Measurements from ENCODE around the gene CLIC5. TPM values are rescaled to one million over a fixed set of nuclear protein-coding genes. Genes with fewer than 3 reads are reported as not detected.

CLIC5 gene
- total RNA-seq, 1 donor = not detected

DNA sequence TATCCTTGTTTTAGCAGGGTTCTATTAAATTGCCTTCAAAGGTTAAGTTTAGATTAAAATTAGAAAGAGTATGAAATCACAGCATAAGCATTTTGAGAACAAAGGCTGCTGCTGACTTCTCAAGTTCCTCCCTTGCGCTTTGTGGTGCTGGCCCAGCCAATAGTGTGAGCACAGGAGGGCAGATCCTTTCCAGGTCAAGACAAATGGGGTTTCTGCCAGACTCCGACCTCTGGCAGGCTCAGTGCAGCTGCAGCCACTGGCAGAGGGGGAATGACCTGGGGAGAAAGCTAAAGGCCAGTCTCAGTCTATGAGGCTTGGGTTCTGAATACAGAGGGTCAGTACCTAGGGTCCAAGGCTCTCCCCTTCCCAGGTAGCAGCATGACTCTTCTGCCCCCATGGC, 27.0 kb downstream of the CLIC5 start:
- no peak overlapping the region for H3K4me3 ChIP-seq (ENCODE audit: low read depth, low read length)
- DNase-seq (ENCODE audit: low read depth) = no peak
- TF ChIP-seq, protein P1, sequence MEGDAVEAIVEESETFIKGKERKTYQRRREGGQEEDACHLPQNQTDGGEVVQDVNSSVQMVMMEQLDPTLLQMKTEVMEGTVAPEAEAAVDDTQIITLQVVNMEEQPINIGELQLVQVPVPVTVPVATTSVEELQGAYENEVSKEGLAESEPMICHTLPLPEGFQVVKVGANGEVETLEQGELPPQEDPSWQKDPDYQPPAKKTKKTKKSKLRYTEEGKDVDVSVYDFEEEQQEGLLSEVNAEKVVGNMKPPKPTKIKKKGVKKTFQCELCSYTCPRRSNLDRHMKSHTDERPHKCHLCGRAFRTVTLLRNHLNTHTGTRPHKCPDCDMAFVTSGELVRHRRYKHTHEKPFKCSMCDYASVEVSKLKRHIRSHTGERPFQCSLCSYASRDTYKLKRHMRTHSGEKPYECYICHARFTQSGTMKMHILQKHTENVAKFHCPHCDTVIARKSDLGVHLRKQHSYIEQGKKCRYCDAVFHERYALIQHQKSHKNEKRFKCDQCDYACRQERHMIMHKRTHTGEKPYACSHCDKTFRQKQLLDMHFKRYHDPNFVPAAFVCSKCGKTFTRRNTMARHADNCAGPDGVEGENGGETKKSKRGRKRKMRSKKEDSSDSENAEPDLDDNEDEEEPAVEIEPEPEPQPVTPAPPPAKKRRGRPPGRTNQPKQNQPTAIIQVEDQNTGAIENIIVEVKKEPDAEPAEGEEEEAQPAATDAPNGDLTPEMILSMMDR (IDR thresholded peaks at IDR 0.05; ENCODE audit: insufficient read depth, low read depth, low read length) = no peak

DNA sequence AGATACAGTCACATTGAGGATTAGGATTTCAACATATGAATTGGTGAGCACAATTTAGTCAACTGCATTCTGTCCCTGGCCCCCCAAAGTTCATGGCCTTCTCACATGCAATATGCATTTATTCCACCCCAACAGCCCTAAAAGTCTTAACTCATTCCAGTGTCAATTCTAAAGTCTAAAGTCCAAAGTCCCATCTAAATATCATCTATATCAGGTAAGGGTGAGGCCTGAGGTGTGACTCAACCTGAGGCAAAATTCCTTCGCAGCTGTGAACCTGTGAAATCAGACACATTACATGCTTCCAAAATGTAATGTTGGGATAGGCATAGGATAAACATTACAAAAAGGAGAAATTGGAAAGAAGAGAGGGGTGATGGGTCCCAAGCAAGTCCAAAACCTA, 27.8 kb downstream of the CLIC5 start:
- no peak overlapping the region for H3K4me3 ChIP-seq (ENCODE audit: low read depth, low read length)
- DNase-seq (ENCODE audit: low read depth) = no peak
- TF ChIP-seq, protein P1 (IDR thresholded peaks at IDR 0.05; ENCODE audit: insufficient read depth, low read depth, low read length) = no peak

DNA sequence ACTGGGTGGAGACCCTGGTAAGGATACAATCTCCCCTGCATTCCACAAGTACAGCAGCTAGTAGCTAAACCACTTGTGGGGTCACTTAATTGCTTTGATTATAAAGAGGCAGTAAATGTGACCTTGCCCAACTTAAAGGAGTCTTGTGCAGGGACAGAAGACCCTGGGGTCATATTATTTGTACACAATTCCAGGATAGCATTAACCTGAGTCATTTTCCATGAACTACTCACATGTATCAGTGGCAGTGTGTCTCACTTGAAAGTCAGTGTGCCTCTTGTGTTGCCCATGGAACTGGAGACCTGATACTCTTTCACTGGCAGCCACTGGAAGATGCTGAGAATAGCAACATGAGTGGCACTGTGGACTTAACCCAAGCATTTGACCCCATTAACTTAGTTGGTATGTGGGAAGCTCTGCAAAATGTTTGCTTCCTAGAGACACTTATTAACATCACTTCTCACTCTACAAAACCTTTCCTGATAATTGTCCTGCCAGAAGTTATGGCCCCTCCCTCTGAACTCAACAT, 28.9 kb downstream of the CLIC5 start:
- TF ChIP-seq, protein P1 (IDR thresholded peaks at IDR 0.05; ENCODE audit: insufficient read depth, low read depth, low read length) = no peak
- no peak overlapping the region for H3K4me3 ChIP-seq (ENCODE audit: low read depth, low read length)
- DNase-seq (ENCODE audit: low read depth) = no peak

DNA sequence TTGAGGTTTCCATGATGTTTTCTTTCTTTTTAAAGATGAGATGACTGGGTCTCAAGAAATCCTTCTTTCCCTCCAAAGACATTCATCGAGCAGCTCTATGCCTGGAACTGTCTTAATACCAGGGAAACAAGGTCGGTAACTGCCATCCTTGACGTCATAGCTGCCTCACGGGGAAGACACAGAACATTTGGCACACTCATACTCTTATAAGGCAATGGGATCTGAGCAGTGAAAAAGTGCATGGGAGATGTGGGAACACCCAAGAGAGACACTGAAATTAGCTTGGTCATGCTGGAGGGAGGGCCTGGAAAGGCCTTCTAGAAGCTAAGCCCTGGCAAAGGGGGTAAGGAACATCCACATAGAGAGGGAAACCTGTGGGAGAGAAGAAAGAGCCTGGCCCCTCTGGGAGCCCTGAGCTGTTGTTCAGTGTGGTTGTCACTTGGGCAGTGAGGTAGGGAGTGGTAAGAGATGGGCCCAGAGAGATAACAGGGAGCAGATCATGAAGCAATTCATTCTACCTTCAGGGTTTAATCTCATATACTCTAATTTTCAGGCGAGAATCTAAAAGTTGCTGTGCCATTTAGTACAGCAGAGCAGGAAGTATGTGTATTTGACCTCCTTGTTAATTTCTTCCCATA, 30.8 kb downstream of the CLIC5 start:
- H3K4me3 ChIP-seq (ENCODE audit: low read depth, low read length) = no peak overlapping the region
- DNase-seq (ENCODE audit: low read depth) = no peak
- TF ChIP-seq, protein P1 (IDR thresholded peaks at IDR 0.05; ENCODE audit: insufficient read depth, low read depth, low read length) = no peak

DNA sequence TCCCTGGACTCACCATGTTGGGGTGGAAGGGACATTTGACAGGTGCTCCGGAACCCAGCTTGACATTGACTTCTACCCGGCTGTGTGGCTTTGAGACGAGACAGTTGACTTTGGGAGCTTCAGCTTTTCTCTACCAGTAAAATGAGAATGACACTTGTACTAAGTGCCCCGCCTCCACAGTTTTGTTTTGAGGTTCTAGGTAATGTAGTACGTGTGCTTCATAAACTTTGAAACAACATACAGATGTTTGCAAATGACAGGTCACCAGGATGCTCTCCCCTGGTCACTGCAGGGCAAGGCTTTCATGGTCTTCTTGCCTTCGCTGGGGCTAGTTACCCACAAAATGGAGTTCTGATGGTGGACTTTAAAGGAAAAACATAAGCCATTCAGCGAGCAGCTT, 31.3 kb downstream of the CLIC5 start:
- DNase-seq (ENCODE audit: low read depth) = no peak
- H3K4me3 ChIP-seq (ENCODE audit: low read depth, low read length) = no peak overlapping the region
- TF ChIP-seq, protein P1 (IDR thresholded peaks at IDR 0.05; ENCODE audit: insufficient read depth, low read depth, low read length) = no peak

DNA sequence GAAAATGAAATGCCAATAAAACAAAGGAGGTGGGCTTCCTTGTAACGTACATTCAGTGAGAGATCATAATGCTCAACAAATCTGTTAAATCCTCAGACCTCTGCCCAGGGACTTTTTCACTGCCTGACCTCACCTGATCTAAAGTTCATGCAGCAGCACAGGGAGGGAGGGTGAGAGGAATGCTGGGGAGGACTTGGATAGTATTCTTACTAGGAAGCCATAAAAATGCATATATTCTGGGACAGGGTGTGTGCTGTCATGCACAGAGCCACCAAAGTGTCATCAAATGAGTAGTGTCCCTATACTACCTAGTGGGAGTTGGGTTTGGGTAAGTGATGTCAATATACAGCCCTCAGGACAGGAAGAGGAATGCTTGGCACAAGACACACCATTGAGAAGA, 32.6 kb downstream of the CLIC5 start:
- TF ChIP-seq, protein P1 (IDR thresholded peaks at IDR 0.05; ENCODE audit: insufficient read depth, low read depth, low read length) = no peak
- no peak for DNase-seq (ENCODE audit: low read depth)
- H3K4me3 ChIP-seq (ENCODE audit: low read depth, low read length) = no peak overlapping the region
